Dermis microvascular lymphatic vessel endothelial cell (primary cell): Measurements from ENCODE around the gene FGF10. TPM values are rescaled to one million over a fixed set of nuclear protein-coding genes. Genes with fewer than 3 reads are reported as not detected.

ENCODE experiments used
- DNase-seq, 2 donors: peaks; one replicate each; pipeline versions ENCODE4 v3.0.0 to v3.0.0-alpha.2; 2010; ENCODE audit warnings: low read depth in 2 of 2
- total RNA-seq: library from RNA; depleted of rRNA; stranded (reverse); fragments of >200 nt; gene quantifications from 2 replicates; pipeline ENCODE4 v1.2.1, GENCODE V29; 2014

Gene FGF10
- total RNA-seq, 1 donor from 2014 or later, result not detected

DNA sequence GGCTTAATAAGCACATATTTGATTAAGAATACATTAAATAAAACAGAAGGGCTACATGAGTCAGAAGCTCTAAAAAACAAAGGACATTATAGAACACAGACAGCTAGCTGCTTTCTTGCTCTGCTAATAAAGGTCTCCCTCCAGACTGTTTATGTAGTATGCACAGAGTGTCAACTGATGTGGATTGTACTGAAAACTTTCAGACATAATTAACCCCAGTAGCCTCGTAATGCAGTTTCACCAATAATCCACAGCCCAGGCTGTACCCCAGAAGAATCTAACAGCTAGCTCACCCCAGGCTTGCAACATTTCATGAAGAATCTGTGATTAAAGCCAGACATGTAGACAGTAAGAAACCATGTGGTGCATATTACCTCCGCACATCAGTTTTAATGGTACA is 30.8 kb downstream of the FGF10 start:
- DNase-seq, result no peak

- DNase-seq, result no peak
Measured at GRCh38 chr5:44356231-44356630, 33.0 kb downstream of the FGF10 start.

DNA sequence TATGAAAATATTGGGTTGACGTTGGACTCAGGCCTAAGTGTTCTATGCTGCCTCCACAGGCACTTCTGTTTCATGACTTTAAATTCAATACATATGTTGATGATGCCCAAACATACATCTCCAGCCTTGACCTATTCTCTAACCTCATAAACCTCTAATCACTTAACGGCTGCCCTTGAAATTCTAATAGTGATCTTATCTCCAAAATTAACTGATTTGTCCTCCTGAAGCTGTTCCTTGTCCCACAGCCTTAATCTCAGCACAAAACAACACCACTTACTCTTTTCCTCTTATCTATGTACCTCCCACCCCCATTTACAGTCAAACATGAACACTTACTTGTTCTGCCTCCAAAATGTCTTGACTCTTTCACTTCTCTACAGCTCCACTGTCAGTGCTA is 43.3 kb downstream of the FGF10 start:
- DNase-seq, result no peak

- no peak for DNase-seq
Measured at GRCh38 chr5:44336708-44337107, 52.5 kb downstream of the FGF10 start.

GRCh38 chr5:44334622-44335021 is 54.6 kb downstream of the FGF10 start:
- DNase-seq, result peak in 1 of 2 donors; percentile 8

DNA sequence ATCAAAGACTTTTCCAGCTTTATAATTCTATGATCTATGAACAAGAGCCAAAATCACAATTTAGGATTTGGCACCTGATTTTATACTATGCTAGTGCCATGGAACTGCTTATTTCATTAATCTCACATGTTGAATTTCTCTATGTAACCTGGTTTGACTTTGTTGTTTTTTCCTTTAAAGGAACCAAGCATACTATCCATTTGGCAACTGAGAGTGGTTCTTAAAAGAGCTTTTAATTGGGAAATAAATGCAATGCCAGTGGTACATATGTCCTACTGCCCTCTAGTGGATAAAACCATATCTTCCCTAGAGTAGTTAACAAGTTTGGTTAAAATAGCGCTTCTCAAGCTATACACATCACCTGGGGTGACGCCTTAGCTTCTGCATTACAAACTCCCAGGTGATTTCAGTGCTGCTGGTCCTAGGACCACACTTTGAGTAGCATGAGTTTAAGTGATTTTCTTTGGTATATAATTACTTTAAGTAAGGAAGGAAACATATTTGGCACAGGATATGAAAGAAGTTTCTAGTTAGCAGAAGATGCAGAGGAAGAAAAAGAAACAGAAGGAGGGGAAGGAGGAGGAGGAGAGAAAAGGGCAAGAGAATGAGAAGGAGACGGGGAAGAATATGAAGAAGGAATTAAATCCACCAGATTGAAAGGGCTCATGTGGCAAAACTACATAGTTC is 56.8 kb downstream of the FGF10 start:
- DNase-seq, result peak; percentile 30 to 46

- DNase-seq, result no peak
Measured at GRCh38 chr5:44331471-44332050, 57.7 kb downstream of the FGF10 start.

- no peak for DNase-seq
Measured at GRCh38 chr5:44329716-44330115, 59.5 kb downstream of the FGF10 start.

GRCh38 chr5:44321144-44321725 is 68.0 kb downstream of the FGF10 start:
- no peak for DNase-seq

DNA sequence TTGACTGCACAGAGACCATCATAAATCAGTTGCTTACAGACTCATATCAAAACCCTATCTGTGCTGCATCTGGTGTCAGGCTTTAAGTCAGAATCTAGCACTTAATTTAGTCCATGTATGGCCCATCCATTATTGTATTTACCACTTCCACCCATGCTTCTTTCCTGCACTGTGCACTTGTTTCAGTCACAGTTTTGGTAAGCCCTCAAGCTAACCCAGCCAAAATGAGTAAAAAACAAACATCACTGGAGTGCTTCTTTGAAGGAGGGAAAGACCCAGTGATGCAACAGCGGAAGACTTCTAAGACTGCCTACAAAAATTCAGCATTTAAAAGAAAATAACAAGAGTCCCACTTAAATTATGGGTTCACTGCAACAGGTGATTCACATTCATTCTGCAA is 69.0 kb downstream of the FGF10 start:
- no peak for DNase-seq

DNA sequence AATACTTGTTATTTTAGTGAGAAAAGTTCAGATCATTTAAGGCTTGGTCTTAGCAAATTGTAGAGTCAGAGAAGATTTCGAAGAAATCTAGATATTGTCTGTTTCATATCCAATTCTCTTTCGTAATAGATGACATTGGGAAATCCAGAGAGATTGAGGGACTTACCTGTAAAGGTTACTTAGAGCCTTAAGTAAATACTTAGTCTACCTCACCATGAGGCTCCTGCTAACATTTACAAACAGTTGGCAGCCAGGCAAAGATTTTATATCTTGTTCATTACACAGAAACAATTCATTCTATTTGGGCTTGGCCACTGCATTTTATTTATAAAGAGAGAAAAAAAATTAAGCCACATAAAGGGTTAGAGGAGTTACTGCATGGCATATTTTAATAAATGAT is 70.3 kb downstream of the FGF10 start:
- DNase-seq, result no peak

DNA sequence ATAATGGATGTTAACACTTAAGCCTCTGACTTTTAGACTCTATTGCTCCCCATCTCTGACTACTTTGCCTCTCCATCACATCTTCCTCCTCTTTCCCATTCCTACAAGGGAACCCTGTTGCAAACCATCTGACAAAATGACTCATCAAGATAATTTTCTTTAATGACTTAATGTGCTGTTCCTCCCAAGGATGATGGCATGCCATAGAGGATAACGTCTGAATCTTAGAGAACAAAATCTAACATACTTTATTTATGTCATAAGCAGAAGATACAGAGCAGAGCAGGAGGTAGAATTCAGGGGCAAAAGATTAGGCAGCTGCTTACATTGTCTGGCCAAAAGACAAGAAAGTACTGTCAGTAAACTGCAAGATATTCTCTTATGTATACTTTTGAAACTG is 76.8 kb downstream of the FGF10 start:
- DNase-seq, result no peak

GRCh38 chr5:44300551-44300950 is 88.7 kb downstream of the FGF10 start:
- no peak for DNase-seq

DNA sequence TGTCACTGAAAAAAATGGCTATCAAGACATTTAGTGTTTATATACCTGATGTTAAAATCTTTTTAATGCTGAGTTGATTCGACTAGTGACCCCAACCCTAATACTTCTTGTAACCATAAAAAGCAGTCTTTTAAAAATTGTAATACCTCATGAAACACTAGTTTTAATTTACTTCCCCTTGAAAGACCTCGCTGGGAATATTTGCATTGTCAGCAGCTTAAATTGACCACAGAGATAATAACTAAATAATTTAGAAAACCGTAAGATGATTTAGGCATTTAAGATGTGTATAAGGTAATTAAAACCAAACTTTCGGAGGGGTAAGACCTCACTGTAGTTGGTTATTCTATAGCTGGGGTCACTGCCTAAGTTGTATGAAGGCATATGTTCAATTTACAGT is 89.8 kb downstream of the FGF10 start:
- no peak for DNase-seq

DNA sequence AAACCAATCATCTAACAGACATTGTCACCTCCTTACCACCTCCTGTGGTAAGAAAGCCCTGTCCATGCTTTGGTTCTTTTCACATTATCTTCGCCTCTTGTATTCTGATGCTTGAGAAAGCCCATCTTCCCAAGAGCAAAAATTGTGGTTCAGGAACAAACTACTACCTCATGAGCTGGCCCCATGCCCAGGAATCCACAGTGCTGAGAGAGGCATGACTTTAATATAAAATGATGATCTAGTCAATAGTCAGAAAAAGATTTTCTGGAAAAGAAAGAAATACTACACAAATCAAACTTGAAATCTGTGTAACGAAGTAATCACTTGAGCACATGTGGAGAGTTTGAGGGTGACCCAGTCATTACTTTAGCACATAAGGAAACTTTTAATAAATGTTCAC is 94.7 kb downstream of the FGF10 start:
- no peak for DNase-seq

DNA sequence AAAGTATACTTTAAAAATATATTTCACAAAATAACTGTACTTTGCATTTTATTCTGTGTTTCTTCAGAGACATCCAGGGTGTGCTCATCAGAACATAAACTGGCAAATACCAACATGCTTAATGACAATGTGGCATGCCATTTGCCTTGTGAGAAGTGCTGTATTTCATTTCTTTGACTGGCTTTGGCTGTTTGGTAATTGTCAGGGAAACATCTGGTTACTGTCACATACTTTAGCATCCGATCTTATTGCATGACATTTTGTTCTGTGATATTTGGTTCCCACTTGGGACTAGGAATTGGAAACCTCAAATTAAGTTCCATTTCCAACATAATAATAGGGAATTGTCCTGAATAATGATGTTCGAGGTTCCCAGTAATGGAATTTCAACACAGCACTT is 96.5 kb downstream of the FGF10 start:
- no peak for DNase-seq

DNA sequence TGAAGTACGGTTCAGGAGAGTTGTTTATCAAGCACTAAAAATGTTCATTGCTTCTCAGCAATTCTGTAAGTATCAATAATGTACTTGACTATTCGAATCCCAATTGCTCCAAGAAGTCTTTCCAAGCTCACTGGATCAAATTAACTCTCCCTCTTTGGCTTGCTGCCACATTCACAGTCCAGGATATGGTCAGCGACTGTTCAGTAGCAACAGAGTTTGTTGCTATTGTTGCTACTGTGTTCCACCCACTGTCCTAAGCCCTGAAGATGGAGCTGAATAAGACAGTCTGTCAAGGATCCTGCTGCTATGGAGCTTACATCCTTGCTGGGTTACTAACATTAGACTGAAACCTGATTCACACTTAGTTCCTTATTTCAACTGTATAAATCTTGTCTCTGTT is 110.8 kb downstream of the FGF10 start:
- DNase-seq, result no peak

DNA sequence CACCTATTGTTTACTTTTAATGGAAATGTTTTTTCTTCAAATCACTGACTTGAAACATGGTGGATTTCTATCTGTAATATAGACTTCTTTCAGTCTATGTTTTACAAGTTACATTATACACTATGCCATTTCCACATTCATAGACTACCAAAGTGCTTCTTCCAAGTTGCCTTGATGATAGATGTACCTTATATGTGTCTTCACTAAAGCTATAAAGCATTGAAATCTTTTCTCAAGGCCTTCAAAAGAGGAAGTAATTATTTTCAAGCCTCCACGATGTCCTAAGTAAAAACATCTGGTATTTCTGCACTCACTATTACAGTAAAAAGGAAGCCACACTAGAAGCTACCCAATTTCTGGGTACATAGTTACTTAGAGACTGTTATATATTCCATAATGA is 113.3 kb downstream of the FGF10 start:
- no peak for DNase-seq

DNA sequence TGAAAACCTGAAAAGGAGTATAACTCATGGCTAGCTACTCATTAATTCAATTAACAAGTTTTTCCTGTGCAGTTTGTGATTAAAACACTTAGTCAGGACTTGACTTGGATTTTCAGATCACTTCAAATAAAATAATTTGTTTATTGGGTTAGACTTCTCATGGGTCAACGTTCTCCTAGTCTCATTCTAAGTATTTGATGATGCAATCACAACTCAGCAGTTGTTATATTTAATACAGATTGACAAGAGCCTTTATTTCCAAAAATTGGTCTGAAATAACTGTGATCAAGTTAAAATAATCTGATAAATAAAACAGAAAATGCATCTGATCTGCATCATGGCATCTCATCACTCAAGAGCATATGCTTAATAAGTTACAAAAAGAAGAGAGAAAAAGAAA is 113.9 kb downstream of the FGF10 start:
- DNase-seq, result no peak

GRCh38 chr5:44267909-44268308 is 121.3 kb downstream of the FGF10 start:
- no peak for DNase-seq

DNA sequence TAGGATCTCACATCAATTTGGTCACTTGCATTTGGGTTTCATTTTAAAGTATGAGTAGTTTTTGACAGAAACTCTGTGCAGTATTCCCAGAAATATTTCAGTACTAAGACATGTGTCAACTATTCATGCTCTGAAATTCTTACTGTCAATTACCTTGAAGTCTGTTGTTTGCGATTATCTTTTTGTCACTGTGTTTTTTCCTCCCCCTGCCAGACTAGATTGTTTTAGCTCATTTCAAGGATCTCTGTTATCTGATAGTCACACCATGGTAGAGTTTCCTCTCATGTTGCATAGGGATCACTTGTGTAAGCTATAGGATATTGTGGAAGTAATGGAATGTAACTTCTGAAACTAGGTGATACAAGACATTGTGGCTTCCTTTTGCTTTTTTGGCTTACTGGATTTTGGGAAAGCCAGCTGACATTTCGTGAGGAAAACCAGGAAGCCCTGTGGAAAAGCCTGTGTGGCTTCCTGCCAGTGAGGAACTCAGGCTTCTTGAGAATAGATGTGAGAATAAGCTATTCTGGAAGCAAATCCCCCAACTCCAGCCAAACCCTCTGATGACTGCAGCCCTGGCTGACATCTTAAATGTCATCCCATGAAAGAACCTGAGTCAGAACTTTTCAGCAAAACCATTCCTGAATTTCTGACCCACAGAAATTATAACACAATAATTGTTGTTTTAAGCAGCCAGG is 122.2 kb downstream of the FGF10 start:
- no peak for DNase-seq

- no peak for DNase-seq
Measured at GRCh38 chr5:44265713-44266112, 123.5 kb downstream of the FGF10 start.

DNA sequence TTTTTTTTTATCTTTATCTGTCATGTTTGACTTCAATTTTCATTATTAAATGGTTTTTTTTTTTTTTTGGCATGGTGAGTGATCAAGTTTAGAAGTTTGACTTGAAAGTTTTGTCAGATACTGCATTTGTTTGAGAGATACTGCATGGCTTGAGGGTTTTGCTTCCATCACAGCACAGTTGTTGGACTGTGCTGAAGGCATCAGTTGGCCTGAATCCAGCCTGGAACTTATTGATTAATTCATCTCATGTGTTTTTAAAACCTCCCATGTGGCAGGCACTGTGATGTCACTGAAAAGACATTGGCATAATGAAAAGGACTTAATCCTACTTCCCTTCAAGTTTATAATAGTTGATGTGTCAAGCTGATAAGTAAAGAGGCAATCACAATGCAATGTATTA is 128.4 kb downstream of the FGF10 start:
- no peak for DNase-seq
